Coronary artery (tissue), 2 donors: ENCODE measurements around the gene ZNF331.
"Not testable (repeated sequence)": the region's sequence is repeated elsewhere in the genome, so short reads cannot be mapped to it uniquely, and the experiment has no call there.

ENCODE experiments used
- DNase-seq: peaks from one replicate; pipeline ENCODE4 v3.0.0-alpha.2; 2017; ENCODE audit warnings: low spot score
- H3K27ac ChIP-seq, 2 donors: fragments of 200-600 bp; sonication (generic); one replicate each; pipeline ENCODE4 v1.5.1; 2016 to 2019
- H3K4me3 ChIP-seq: fragments of 200-600 bp; sonication (generic); 2 replicates; pipeline ENCODE4 v1.5.1; 2016; ENCODE audit warnings: mild to moderate bottlenecking, moderate library complexity
- TF ChIP-seq, protein P1 (sequence below): fragments of 200-600 bp; sonication (generic); IDR thresholded peaks from one replicate; pipeline ENCODE4 v1.5.1; 2019; ENCODE audit warnings: antibody characterized with exemption

ZNF331 gene

DNA sequence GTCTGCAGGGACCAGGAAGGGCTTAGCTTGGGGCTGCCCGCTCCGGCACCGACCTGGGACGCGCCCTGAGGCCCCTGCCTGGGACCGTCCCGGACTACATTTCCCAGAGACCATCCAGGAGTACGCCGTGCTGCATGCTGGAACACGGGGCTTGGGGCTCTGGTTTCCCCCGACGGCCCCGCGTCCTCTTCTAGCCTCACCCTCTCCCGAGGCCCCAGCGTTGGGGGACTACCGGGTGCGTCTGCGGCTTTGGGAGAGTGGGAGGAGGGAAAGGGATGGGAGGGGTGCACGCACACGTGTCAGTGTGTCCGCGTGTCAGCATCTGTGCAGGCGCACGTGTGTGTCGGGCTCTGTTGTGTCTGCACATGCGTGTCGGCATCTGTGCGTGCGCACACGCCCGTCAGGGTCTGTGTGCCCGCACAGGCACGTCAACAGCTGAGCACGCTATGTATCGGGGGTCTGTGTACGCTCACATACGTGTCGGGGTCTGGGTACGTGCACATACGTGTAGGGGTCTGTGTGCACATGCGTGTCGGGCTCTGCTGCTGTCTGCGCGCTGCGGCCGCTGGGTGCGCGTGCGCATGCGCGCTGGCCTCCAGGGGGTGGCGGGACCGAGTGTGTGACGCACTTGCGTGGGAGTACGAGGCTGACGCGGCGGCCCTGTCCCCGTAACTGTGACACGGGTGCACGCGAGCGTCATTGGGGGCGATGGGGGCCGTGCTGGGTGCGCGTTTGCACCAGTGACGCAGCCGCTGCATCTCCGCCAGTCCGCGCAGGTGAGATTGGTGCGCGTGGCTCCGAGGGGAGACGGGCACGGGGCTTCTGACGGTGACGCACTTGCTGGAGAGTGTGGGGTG, at the start of gene ZNF331:
Gene ZNF331 (plus strand): TSS at position 625 of the 857 bp plus-strand sequence. CDS start 31,232 bp downstream, outside the sequence.
- peak; percentile 92 for DNase-seq
- Histone ChIP-seq H3K4me3 (peak within 1 kb of the TSS; percentile 90), H3K27ac (peak within 1 kb of the TSS; percentile 84 to 97)
- TF ChIP-seq, protein P1, sequence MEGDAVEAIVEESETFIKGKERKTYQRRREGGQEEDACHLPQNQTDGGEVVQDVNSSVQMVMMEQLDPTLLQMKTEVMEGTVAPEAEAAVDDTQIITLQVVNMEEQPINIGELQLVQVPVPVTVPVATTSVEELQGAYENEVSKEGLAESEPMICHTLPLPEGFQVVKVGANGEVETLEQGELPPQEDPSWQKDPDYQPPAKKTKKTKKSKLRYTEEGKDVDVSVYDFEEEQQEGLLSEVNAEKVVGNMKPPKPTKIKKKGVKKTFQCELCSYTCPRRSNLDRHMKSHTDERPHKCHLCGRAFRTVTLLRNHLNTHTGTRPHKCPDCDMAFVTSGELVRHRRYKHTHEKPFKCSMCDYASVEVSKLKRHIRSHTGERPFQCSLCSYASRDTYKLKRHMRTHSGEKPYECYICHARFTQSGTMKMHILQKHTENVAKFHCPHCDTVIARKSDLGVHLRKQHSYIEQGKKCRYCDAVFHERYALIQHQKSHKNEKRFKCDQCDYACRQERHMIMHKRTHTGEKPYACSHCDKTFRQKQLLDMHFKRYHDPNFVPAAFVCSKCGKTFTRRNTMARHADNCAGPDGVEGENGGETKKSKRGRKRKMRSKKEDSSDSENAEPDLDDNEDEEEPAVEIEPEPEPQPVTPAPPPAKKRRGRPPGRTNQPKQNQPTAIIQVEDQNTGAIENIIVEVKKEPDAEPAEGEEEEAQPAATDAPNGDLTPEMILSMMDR: no peak

DNA sequence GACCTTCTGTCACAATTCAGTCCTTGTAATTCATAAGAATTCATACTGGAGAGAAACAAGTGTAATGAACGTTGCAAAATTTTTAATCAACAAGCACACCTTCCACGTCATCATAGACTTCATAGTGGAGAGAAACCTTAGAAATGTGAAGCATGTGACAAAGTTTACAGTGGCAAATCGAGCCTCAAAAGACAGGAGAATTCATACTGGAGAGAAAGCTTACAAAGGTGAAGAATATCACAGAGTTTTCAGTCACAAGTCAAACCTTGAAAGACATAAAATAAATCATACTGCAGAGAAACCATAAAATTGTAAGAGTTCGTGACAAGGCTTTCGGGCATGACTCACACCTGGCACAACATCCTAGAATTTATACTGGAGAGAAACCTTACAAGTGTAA, 45.8 kb upstream of the ZNF331 start:
- Histone ChIP-seq H3K27ac (no peak overlapping the region), H3K4me3 (no peak overlapping the region)
- TF ChIP-seq, protein P1: no peak
- DNase-seq: no peak

DNA sequence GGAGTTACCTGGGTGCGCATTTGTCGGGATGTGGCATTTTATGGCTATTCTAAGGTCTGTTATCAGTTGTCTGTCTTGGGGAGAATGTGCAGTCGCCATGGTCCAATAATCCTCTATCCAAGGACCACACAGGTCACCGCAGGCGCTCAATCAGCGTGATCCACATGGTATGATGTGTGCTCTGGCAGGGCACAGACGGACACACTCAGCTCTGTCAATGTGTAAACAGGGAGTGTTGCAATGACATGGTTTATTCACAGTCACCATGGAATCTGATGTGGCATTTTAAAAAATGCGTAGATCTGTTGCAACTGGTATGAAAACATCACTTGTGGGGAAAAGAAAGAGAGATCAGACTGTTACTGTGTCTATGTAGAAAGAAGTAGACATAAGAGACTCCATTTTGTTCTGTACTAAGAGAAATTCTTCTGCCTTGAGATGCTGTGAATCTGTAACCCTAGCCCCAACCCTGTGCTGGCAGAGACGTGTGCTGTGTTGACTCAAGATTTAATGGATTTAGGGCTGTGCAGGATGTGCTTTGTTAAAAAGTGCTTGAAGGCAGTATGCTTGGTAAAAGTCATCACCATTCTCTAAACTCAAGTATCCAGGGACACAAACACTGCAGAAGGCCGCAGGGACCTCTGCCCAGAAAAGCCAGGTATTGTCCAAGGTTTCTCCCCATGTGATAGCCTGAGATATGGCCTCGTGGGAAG, 40.5 kb upstream of the ZNF331 start:
- not testable (repeated sequence) for DNase-seq, H3K4me3 ChIP-seq, H3K27ac ChIP-seq

DNA sequence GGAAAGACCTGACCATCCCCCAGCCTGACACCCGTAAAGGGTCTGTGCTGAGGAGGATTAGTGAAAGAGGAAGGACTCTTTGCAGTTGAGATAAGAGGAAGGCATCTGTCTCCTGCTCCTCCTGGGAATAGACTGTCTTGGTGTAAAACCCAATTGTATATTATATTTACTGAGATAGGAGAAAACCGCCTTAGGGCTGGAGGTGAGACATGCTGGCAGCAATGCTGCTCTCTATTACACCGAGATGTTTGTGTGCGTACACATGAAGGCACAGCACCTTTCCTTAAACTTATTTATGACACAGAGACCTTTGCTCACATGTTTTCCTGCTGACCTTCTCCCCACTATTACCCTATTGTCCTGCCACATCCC, 39.9 kb upstream of the ZNF331 start:
- not testable (repeated sequence) for DNase-seq, H3K27ac ChIP-seq, H3K4me3 ChIP-seq

DNA sequence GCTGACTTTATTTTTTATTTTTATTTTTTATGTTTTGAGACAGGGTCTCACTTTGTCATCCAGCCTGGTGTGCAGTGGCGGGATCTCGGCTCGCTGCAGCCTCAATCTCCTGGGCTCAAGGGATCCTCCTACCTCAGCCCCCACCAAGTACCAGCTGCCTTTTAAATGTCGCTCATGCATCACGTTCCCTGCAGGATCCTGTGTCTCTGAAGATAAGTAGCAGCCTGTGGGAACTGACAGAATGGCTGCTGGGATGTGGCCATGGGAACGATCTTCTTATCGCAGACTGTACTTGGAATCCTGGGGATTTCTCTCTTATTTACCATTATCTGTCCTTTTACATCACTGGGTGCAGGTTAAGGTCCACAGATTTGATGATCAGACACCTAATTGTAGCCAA, 34.8 kb upstream of the ZNF331 start:
- DNase-seq, H3K27ac ChIP-seq, H3K4me3 ChIP-seq: not testable (repeated sequence)

DNA sequence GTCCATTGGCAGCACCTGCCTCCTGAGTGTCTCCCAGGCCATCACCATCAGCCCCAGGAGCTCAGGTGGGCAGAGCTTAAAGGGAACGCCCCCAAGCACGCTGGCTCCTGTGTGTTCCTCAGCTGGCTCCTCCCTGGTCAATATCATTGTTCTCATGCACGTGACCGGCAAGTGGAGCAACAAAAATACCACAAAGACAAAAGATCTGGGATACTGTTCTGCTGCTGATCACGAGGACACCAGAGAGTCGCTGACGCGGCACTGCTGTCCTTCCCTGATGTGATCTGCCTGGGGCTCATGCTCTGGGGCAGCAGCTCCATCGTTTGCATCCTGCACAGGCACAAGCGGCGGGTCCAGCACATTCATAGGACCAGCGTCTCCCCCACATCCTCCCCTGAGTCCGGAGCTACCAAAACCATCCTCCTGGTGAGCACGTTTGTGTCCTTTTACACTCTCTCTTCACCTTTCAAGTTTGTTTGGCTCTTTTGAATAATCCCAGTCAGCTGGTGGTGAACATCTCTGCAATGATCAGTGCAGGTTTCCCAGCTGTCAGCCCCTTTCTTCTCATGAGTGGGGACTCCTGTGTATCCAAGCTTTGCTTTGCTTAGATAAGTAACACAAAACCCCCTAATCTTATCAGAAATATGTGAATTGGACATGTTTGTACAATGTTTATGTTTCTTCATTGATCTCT, 34.1 kb upstream of the ZNF331 start:
- not testable (repeated sequence) for H3K27ac ChIP-seq, H3K4me3 ChIP-seq, DNase-seq

DNA sequence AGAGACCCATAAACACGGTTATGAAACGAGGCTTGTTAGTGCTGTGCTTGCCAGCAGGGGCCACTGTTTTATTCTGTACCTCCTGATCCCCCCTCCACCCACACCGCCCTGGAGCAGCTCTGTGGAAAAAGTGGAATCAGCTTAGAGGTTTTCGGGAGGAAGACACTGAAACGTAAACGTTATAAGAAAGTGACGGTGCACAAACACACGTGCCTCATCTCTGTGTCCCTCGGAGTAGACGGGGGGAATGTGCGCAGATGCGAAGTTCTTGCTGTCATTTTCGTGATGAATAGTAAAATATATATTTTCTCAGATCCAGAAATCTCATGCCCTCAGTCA, 33.6 kb upstream of the ZNF331 start:
- DNase-seq, H3K27ac ChIP-seq: not testable (repeated sequence)
- H3K4me3 ChIP-seq: peak overlapping the region; percentile 38

DNA sequence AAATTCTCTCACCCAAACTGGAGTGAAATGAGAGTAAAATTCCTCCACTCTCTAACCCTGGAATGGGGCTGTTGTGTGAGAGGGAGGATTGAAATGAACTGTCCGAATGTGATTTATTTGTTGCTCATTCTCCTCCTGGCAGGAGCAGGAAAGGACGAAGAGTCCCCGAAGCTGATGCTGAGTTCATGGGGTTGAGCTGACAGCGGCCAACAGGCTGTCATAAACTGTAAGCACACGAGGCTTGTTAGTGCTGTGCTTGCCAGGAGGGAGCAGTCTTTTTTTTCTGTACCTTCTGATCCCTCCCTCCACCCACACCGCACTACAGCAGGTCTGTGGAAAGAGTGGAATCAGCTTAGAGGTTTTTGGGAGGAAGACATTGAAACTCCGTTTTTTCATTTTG, 33.1 kb upstream of the ZNF331 start:
- TF ChIP-seq, protein P1: no peak
- DNase-seq: no peak
- peak overlapping the region; percentile 38 for H3K4me3 ChIP-seq
- H3K27ac ChIP-seq: no peak overlapping the region

DNA sequence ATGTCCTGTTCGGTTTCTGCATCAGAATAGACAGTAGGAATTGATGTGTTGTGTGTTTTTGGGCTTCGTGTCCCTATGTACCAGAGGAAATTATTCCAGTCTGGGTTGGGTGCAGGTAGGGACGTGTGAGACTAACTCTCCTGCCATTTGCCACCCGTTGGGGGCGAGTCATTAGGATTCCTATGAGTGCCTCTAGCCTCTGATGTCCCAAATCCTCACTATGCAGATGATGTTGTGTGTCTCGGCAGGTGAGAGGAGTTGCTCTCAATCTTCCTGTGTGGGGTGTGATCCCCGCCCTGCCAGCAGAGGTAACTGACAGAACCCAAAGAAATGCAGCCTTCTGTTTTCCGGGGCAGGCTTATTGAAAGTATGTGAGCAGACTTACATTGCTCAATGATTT, 31.2 kb upstream of the ZNF331 start:
- DNase-seq: no peak
- Histone ChIP-seq H3K4me3 (no peak overlapping the region), H3K27ac (no peak overlapping the region)
- TF ChIP-seq, protein P1: no peak
